ENCODE measurements around the gene RNF135. TPM values are rescaled to one million over a fixed set of nuclear protein-coding genes. Genes with fewer than 3 reads are reported as not detected.

Gene RNF135
- polyA plus RNA-seq, 1 donor (not counting 4 experiments of a cell fraction or from before 2014, with no cell fraction given): 13.6 TPM

DNA sequence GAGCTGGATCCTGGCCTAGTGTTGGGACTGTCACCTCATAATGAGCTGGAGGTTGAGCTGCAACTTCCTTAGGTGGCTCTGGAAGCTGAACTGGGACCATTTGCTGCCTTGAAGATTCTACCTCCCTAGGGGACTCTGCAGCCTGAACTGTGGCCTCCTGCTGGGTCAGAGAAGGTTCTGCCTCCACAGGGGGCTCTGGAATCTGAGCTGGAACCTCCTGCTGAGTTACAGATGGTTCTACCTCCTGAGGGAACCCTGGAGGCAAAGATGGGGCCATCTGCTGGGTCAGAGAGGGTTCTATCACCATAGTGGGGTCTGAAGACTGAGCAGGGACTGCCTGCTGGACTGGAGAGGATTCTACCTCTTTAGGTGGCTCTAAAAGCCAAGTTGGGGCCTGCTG lies 77.3 kb downstream of the RNF135 start:
- no peaks in the 10 kb centered on the region for H3K27me3 ChIP-seq (ENCODE audit: control insufficient read depth, extremely low read depth, insufficient read depth, low read length)
- dilution Hi-C loops (cut with MboI; ENCODE audit: extremely low pct_ligation_motif_present, low sequenced_read_pairs): no loop called here
- no peak overlapping the region for H3K27ac ChIP-seq (ENCODE audit: control insufficient read depth, insufficient read depth, low read length)
- H3K4me2 ChIP-seq (ENCODE audit: control insufficient read depth, extremely low read depth, insufficient read depth, low read depth, low read length): no peak overlapping the region
- DNase-seq (ENCODE audit: low read depth, low spot score) (no peak), FAIRE-seq (no peak)
- H3K9me3 ChIP-seq (ENCODE audit: control insufficient read depth, low read depth, low read length): no peaks in the 10 kb centered on the region
- H3K9me1 ChIP-seq (ENCODE audit: control insufficient read depth, extremely low read depth, insufficient read depth, low read length): no peaks in the 10 kb centered on the region
- no peaks in the 10 kb centered on the region for H4K20me1 ChIP-seq (ENCODE audit: control insufficient read depth, extremely low read depth, insufficient read depth, low read length)
- H3K9ac ChIP-seq (ENCODE audit: control insufficient read depth, extremely low read depth, insufficient read depth, low read length): no peak overlapping the region
- H3K36me3 ChIP-seq (ENCODE audit: control insufficient read depth in 2 of 2, extremely low read depth in 1 of 2, insufficient read depth in 2 of 2, low read length in 2 of 2): no peaks in the 10 kb centered on the region
- TF ChIP-seq, protein P1, sequence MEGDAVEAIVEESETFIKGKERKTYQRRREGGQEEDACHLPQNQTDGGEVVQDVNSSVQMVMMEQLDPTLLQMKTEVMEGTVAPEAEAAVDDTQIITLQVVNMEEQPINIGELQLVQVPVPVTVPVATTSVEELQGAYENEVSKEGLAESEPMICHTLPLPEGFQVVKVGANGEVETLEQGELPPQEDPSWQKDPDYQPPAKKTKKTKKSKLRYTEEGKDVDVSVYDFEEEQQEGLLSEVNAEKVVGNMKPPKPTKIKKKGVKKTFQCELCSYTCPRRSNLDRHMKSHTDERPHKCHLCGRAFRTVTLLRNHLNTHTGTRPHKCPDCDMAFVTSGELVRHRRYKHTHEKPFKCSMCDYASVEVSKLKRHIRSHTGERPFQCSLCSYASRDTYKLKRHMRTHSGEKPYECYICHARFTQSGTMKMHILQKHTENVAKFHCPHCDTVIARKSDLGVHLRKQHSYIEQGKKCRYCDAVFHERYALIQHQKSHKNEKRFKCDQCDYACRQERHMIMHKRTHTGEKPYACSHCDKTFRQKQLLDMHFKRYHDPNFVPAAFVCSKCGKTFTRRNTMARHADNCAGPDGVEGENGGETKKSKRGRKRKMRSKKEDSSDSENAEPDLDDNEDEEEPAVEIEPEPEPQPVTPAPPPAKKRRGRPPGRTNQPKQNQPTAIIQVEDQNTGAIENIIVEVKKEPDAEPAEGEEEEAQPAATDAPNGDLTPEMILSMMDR (optimal IDR thresholded peaks at IDR 0.05 in 1 of 3, IDR thresholded peaks at IDR 0.05 in 1 of 3, conservative IDR thresholded peaks at IDR 0.05 in 1 of 3; ENCODE audit: extremely low read depth in 1 of 3, insufficient read depth in 2 of 3, low read length in 3 of 3): no peak
- TF ChIP-seq EZH2 (IDR thresholded peaks at IDR 0.05; ENCODE audit: low read length): no peak
- H3K4me3 ChIP-seq (ENCODE audit: control insufficient read depth in 2 of 3, extremely low read depth in 1 of 3, insufficient read depth in 2 of 3, low read depth in 1 of 3, low read length in 3 of 3): no peak overlapping the region
- H3K4me1 ChIP-seq (ENCODE audit: control insufficient read depth, extremely low read depth, insufficient read depth, low read length): peaks cover 15% of the 10 kb centered on the region
- no peaks in the 10 kb centered on the region for H3K79me2 ChIP-seq (ENCODE audit: control insufficient read depth, insufficient read depth, low read length)
- H2AFZ ChIP-seq (ENCODE audit: control insufficient read depth, low read length): no peak overlapping the region

- Histone ChIP-seq H2AFZ (ENCODE audit: control insufficient read depth, low read length) (no peak overlapping the region), H3K36me3 (ENCODE audit: control insufficient read depth in 2 of 2, extremely low read depth in 1 of 2, insufficient read depth in 2 of 2, low read length in 2 of 2) (no peaks in the 10 kb centered on the region), H3K4me1 (ENCODE audit: control insufficient read depth, extremely low read depth, insufficient read depth, low read length) (peaks cover 16% of the 10 kb centered on the region), H3K9me3 (ENCODE audit: control insufficient read depth, low read depth, low read length) (no peaks in the 10 kb centered on the region), H3K4me2 (ENCODE audit: control insufficient read depth, extremely low read depth, insufficient read depth, low read depth, low read length) (no peak overlapping the region), H3K9ac (ENCODE audit: control insufficient read depth, extremely low read depth, insufficient read depth, low read length) (no peak overlapping the region), H3K27me3 (ENCODE audit: control insufficient read depth, extremely low read depth, insufficient read depth, low read length) (no peaks in the 10 kb centered on the region), H3K79me2 (ENCODE audit: control insufficient read depth, insufficient read depth, low read length) (no peaks in the 10 kb centered on the region), H3K9me1 (ENCODE audit: control insufficient read depth, extremely low read depth, insufficient read depth, low read length) (no peaks in the 10 kb centered on the region), H3K27ac (ENCODE audit: control insufficient read depth, insufficient read depth, low read length) (no peak overlapping the region), H3K4me3 (ENCODE audit: control insufficient read depth in 2 of 3, extremely low read depth in 1 of 3, insufficient read depth in 2 of 3, low read depth in 1 of 3, low read length in 3 of 3) (no peak overlapping the region), H4K20me1 (ENCODE audit: control insufficient read depth, extremely low read depth, insufficient read depth, low read length) (no peaks in the 10 kb centered on the region)
- DNase-seq (ENCODE audit: low read depth, low spot score) (no peak), FAIRE-seq (no peak)
- dilution Hi-C loops (cut with MboI; ENCODE audit: extremely low pct_ligation_motif_present, low sequenced_read_pairs): no loop called here
- TF ChIP-seq, protein P1 (optimal IDR thresholded peaks at IDR 0.05 in 1 of 3, IDR thresholded peaks at IDR 0.05 in 1 of 3, conservative IDR thresholded peaks at IDR 0.05 in 1 of 3; ENCODE audit: extremely low read depth in 1 of 3, insufficient read depth in 2 of 3, low read length in 3 of 3): no peak
- no peak for TF ChIP-seq EZH2 (IDR thresholded peaks at IDR 0.05; ENCODE audit: low read length)
Observed at GRCh38 chr17:31048780-31049179, 77.9 kb downstream of the RNF135 start.

Small RNA genes within 50 kb of the gene (small RNA-seq; reads per million reads assigned to genes)
- gene AC138207.3 (ENCODE audit: insufficient read length in 3 of 3, low read depth in 3 of 3, low replicate concordance in 1 of 3): 0 reads per million in 3 experiments
- gene RN7SL138P (ENCODE audit: insufficient read length in 3 of 3, low read depth in 3 of 3, low replicate concordance in 1 of 3): 0 reads per million in 3 experiments

Other genes starting within 250 kb of the RNF135 start
- gene CRLF3, start 146.3 kb upstream of the RNF135 start, polyA plus RNA-seq: 15.2 to 22.4 TPM (median 16.8 TPM) in 3 replicates
- 0.50 to 2.2 TPM (median 1.6 TPM) in 3 replicates for gene ATAD5, start 139.1 kb upstream of the RNF135 start, polyA plus RNA-seq
- 9.1 to 16.9 TPM (median 11.5 TPM) in 3 replicates for gene TEFM, start 64.8 kb upstream of the RNF135 start, polyA plus RNA-seq
- gene ADAP2, start 49.1 kb upstream of the RNF135 start, polyA plus RNA-seq: 1.3 to 4.2 TPM (median 1.4 TPM) in 3 replicates
- gene NF1, start 123.9 kb downstream of the RNF135 start, polyA plus RNA-seq: 20.3 to 29.6 TPM (median 26.7 TPM) in 3 replicates